ENCODE measurements around the gene CLTB.

DNA sequence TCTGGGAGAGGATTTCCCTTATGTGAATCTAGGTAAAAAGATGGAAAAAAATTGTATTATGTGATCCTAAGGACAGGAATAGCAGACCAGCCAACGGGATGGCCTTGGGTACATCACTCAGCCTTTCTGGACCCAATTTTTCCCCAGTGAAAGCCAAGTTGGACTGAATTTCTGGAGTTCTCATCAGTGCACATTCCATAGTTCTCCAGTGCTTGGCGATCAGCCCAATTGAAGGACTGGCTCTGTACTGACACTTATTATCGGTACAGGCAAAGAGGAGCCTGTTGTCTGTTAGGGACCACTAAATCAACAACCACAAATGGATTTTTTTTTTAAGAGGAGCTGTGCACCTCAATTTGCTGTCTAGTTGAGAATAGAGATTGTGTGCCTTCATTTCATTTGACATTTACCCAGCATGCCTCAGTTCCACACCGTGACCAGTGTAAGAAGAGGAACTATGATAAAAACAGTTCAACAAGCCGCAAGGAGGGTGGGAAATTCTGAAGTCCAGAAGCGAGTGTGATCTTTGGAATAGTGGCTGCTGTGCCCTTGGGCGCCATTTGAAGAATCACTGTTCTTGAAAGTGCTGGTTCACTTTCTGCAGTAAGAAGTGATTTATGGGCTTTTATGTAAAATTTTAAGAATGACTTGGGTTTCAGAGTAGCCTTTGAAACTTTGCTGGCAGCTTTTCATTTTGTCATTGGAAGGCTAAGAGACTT, 43.1 kb downstream of the CLTB start:
- no peak for TF ChIP-seq MAX (IDR thresholded peaks at IDR 0.05)
- TF ChIP-seq CTCF (IDR thresholded peaks at IDR 0.05; ENCODE audit: low read depth, low read length, missing input control) = no peak
- TF ChIP-seq GABPA (IDR thresholded peaks at IDR 0.05 in 1 of 2, conservative IDR thresholded peaks at IDR 0.05 in 1 of 2) = no peak
- TF ChIP-seq SP1 (IDR thresholded peaks at IDR 0.05) = no peak
- TF ChIP-seq, protein P1, sequence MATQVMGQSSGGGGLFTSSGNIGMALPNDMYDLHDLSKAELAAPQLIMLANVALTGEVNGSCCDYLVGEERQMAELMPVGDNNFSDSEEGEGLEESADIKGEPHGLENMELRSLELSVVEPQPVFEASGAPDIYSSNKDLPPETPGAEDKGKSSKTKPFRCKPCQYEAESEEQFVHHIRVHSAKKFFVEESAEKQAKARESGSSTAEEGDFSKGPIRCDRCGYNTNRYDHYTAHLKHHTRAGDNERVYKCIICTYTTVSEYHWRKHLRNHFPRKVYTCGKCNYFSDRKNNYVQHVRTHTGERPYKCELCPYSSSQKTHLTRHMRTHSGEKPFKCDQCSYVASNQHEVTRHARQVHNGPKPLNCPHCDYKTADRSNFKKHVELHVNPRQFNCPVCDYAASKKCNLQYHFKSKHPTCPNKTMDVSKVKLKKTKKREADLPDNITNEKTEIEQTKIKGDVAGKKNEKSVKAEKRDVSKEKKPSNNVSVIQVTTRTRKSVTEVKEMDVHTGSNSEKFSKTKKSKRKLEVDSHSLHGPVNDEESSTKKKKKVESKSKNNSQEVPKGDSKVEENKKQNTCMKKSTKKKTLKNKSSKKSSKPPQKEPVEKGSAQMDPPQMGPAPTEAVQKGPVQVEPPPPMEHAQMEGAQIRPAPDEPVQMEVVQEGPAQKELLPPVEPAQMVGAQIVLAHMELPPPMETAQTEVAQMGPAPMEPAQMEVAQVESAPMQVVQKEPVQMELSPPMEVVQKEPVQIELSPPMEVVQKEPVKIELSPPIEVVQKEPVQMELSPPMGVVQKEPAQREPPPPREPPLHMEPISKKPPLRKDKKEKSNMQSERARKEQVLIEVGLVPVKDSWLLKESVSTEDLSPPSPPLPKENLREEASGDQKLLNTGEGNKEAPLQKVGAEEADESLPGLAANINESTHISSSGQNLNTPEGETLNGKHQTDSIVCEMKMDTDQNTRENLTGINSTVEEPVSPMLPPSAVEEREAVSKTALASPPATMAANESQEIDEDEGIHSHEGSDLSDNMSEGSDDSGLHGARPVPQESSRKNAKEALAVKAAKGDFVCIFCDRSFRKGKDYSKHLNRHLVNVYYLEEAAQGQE (IDR thresholded peaks at IDR 0.05) = no peak
- TF ChIP-seq YY1 (IDR thresholded peaks at IDR 0.05) = no peak

All from liver (tissue), 3 donors.